Activated CD8-positive, alpha-beta T cell treated with anti-CD3 and anti-CD28 coated beads, Interleukin-2, amount 10 ng/mL, durations not matched to agents 7 days and 5 days (primary cell): Measurements from ENCODE around the gene NUP214. TPM values are rescaled to one million over a fixed set of nuclear protein-coding genes. Genes with fewer than 3 reads are reported as not detected.
A peak's percentile ranks its signal among the peaks of the same experiment; 100 is the strongest.

ENCODE experiments used
- ATAC-seq: fragments of 150-1000 bp; cut with Tn5 transposase; one replicate; pipeline ENCODE4 v1.10.0; 2021; ENCODE audit warnings: moderate library complexity
- CTCF ChIA-PET: fragments of 350-600 bp; sonication (Branson Sonifier 250); formaldehyde crosslinking; loops from one replicate; lab custom pipeline; 2021; ENCODE audit warnings: antibody characterized with exemption; lab: Charles Lee
- POLR2A ChIA-PET: fragments of 350-600 bp; sonication (Branson Sonifier 250); formaldehyde crosslinking; loops from one replicate; lab custom pipeline; 2021; ENCODE audit warnings: antibody characterized with exemption; lab: Charles Lee
- DNase-seq: peaks from one replicate; pipeline ENCODE4 v3.0.0-alpha.2; 2020
- H3K27ac Mint-ChIP-seq: one replicate; pipeline ENCODE4 v1.8.0; 2021; ENCODE audit warnings: mild to moderate bottlenecking, mixed read lengths
- H3K27me3 Mint-ChIP-seq: one replicate; pipeline ENCODE4 v1.8.0; 2021; ENCODE audit warnings: low read depth, mixed read lengths
- H3K36me3 Mint-ChIP-seq: one replicate; pipeline ENCODE4 v1.8.0; 2021; ENCODE audit warnings: low read depth, mixed read lengths
- H3K4me1 Mint-ChIP-seq: one replicate; pipeline ENCODE4 v1.8.0; 2021; ENCODE audit warnings: low read depth, mixed read lengths
- H3K4me3 Mint-ChIP-seq: one replicate; pipeline ENCODE4 v1.8.0; 2021; ENCODE audit warnings: mild to moderate bottlenecking, mixed read lengths
- H3K9me3 Mint-ChIP-seq: one replicate; pipeline ENCODE4 v1.8.0; 2022; ENCODE audit warnings: mixed read lengths; ENCODE audit not compliant: insufficient read depth
- total RNA-seq, 2 experiments: library from RNA; stranded (reverse); gene quantifications; one replicate each; pipeline ENCODE4 v1.2.3, GENCODE V29; 2021

NUP214 gene
- total RNA-seq, result 10 to 100 TPM; 61.3 to 63.5 TPM

GRCh38 chr9:131125288-131126058, at the start of gene NUP214:
TSS of gene NUP214 (plus strand) at chr9:131125586. CDS start at chr9:131125705, 119 bp downstream.
- H3K4me3 Mint-ChIP-seq, result peak within 1 kb of the TSS; percentile 96
- H3K36me3 Mint-ChIP-seq, result peaks cover 26% of the 10 kb centered on the region
- DNase-seq, result peak; percentile 100
- CTCF ChIA-PET, result interaction anchor here (0.7 to 1.6 kb wide), 7 partner anchors 10 to 451 kb away, joined by 3 to 9 read pairs (median 3); no protein-coding TSS in a partner anchor
- peaks cover 27% of the 10 kb centered on the region for H3K4me1 Mint-ChIP-seq
- POLR2A ChIA-PET, result interaction anchor here (0.6 to 2.3 kb wide), 32 partner anchors 8 to 619 kb away, joined by 3 to 13 read pairs (median 4); no protein-coding TSS in a partner anchor
- peak within 1 kb of the TSS; percentile 97 for H3K27ac Mint-ChIP-seq
- ATAC-seq, result peak; percentile 100
- no peaks in the 10 kb centered on the region for H3K27me3 Mint-ChIP-seq
- no peaks in the 10 kb centered on the region for H3K9me3 Mint-ChIP-seq

GRCh38 chr9:131076347-131077195, 48.8 kb upstream of the NUP214 start:
- Mint-ChIP-seq H3K36me3 (no peaks in the 10 kb centered on the region), H3K4me1 (peaks cover 2% of the 10 kb centered on the region), H3K27ac (no peak overlapping the region), H3K9me3 (no peaks in the 10 kb centered on the region), H3K27me3 (no peaks in the 10 kb centered on the region), H3K4me3 (no peak overlapping the region)
- no peak for ATAC-seq
- ChIA-PET POLR2A (interaction anchor here (0.6 kb wide), 1 partner anchor 786 kb away, joined by 3 read pairs; no protein-coding TSS in a partner anchor), CTCF (no interaction called here)
- no peak for DNase-seq

- H3K4me3 Mint-ChIP-seq, result no peak overlapping the region
- H3K36me3 Mint-ChIP-seq, result no peaks in the 10 kb centered on the region
- H3K9me3 Mint-ChIP-seq, result no peaks in the 10 kb centered on the region
- CTCF ChIA-PET, result interaction anchor here (1.6 kb wide), 1 partner anchor 32 kb away, joined by 8 read pairs; no protein-coding TSS in a partner anchor
- ATAC-seq (no peak), DNase-seq (no peak)
- POLR2A ChIA-PET, result no interaction called here
- H3K27ac Mint-ChIP-seq, result no peak overlapping the region
- peaks cover 2% of the 10 kb centered on the region for H3K4me1 Mint-ChIP-seq
- peaks cover 4% of the 10 kb centered on the region for H3K27me3 Mint-ChIP-seq
Measured at GRCh38 chr9:131078427-131079366, 46.7 kb upstream of the NUP214 start.

GRCh38 chr9:131080589-131080988, 44.8 kb upstream of the NUP214 start:
- POLR2A ChIA-PET, result no interaction called here
- ATAC-seq, result no peak
- H3K27ac Mint-ChIP-seq, result no peak overlapping the region
- H3K27me3 Mint-ChIP-seq, result peaks cover 4% of the 10 kb centered on the region
- H3K4me1 Mint-ChIP-seq, result peaks cover 2% of the 10 kb centered on the region
- no peaks in the 10 kb centered on the region for H3K9me3 Mint-ChIP-seq
- no peak for DNase-seq
- H3K36me3 Mint-ChIP-seq, result no peaks in the 10 kb centered on the region
- CTCF ChIA-PET, result no interaction called here
- no peak overlapping the region for H3K4me3 Mint-ChIP-seq

GRCh38 chr9:131081868-131082267, 43.5 kb upstream of the NUP214 start:
- ChIA-PET POLR2A (interaction anchor here (1.3 kb wide), 1 partner anchor 43 kb away, joined by 3 read pairs; the partner anchor contains the start of gene NUP214), CTCF (no interaction called here)
- DNase-seq, result no peak
- Mint-ChIP-seq H3K36me3 (no peaks in the 10 kb centered on the region), H3K27ac (no peak overlapping the region), H3K4me1 (no peaks in the 10 kb centered on the region), H3K9me3 (no peaks in the 10 kb centered on the region), H3K4me3 (no peak overlapping the region), H3K27me3 (peaks cover 4% of the 10 kb centered on the region)
- no peak for ATAC-seq

- H3K27me3 Mint-ChIP-seq, result peaks cover 4% of the 10 kb centered on the region
- ATAC-seq (no peak), DNase-seq (no peak)
Measured at GRCh38 chr9:131082774-131083512, 42.4 kb upstream of the NUP214 start.

GRCh38 chr9:131084661-131085369, 40.6 kb upstream of the NUP214 start:
- CTCF ChIA-PET, result no interaction called here

More at GRCh38 chr9:131082774-131083512, 42.4 kb upstream of the NUP214 start:
- CTCF ChIA-PET, result no interaction called here
- no peaks in the 10 kb centered on the region for H3K36me3 Mint-ChIP-seq
- H3K4me1 Mint-ChIP-seq, result no peaks in the 10 kb centered on the region
- no peak overlapping the region for H3K27ac Mint-ChIP-seq
- no peak overlapping the region for H3K4me3 Mint-ChIP-seq
- H3K9me3 Mint-ChIP-seq, result no peaks in the 10 kb centered on the region
- POLR2A ChIA-PET, result interaction anchor here (1.3 kb wide), 1 partner anchor 42 kb away, joined by 3 read pairs; the partner anchor contains the start of gene NUP214

GRCh38 chr9:131085370-131086122, 39.8 kb upstream of the NUP214 start:
- Mint-ChIP-seq H3K27me3 (peaks cover 4% of the 10 kb centered on the region), H3K27ac (no peak overlapping the region), H3K4me1 (no peaks in the 10 kb centered on the region), H3K36me3 (no peaks in the 10 kb centered on the region), H3K4me3 (no peak overlapping the region), H3K9me3 (no peaks in the 10 kb centered on the region)
- POLR2A ChIA-PET, result no interaction called here
- ATAC-seq (no peak), DNase-seq (no peak)
- CTCF ChIA-PET, result no interaction called here

More at GRCh38 chr9:131084661-131085369, 40.6 kb upstream of the NUP214 start:
- DNase-seq (no peak), ATAC-seq (no peak)
- peaks cover 4% of the 10 kb centered on the region for H3K27me3 Mint-ChIP-seq
- no peaks in the 10 kb centered on the region for H3K9me3 Mint-ChIP-seq
- no peak overlapping the region for H3K27ac Mint-ChIP-seq
- H3K4me1 Mint-ChIP-seq, result no peaks in the 10 kb centered on the region
- H3K4me3 Mint-ChIP-seq, result no peak overlapping the region
- POLR2A ChIA-PET, result no interaction called here
- H3K36me3 Mint-ChIP-seq, result no peaks in the 10 kb centered on the region

- H3K4me1 Mint-ChIP-seq, result no peaks in the 10 kb centered on the region
- H3K4me3 Mint-ChIP-seq, result no peak overlapping the region
- ATAC-seq (no peak), DNase-seq (no peak)
- peaks cover under 1% of the 10 kb centered on the region for H3K27me3 Mint-ChIP-seq
- ChIA-PET CTCF (interaction anchor here (0.9 kb wide), 1 partner anchor 10 kb away, joined by 3 read pairs; no protein-coding TSS in a partner anchor), POLR2A (interaction anchor here (1.1 kb wide), 1 partner anchor 38 kb away, joined by 3 read pairs; the partner anchor contains the start of gene NUP214)
- no peak overlapping the region for H3K27ac Mint-ChIP-seq
- H3K9me3 Mint-ChIP-seq, result no peaks in the 10 kb centered on the region
- no peaks in the 10 kb centered on the region for H3K36me3 Mint-ChIP-seq
Measured at GRCh38 chr9:131087354-131087893, 38.0 kb upstream of the NUP214 start.
